IMR-90 (cell line): ENCODE results near the gene DRAP1. TPM values are rescaled to one million over a fixed set of nuclear protein-coding genes. Genes with fewer than 3 reads are reported as not detected.
A peak's percentile ranks its signal among the peaks of the same experiment; 100 is the strongest.

Experiments
- ATAC-seq: fragments of 200-7000 bp; cut with Tn5 transposase; 2 replicates; pipeline ENCODE4 v1.9.1; 2020; ENCODE audit warnings: low read depth, mild to moderate bottlenecking, moderate library complexity
- BruUV-seq: library from RNA; stranded (reverse); fragments of 400-500 nt; replicated peaks from 2 replicates; lab custom pipeline; 2021; lab: Mats Ljungman, UMichigan
- CTCF ChIA-PET: fragments of 300-600 bp; formaldehyde crosslinking; extraction: SDS; loops from one replicate; lab custom pipeline; 2021; ENCODE audit warnings: antibody characterized with exemption; lab: Yijun Ruan, JAX
- POLR2A ChIA-PET: fragments of 300-600 bp; sonication (Branson Sonifier 250); formaldehyde crosslinking; loops from one replicate; lab custom pipeline; 2022; ENCODE audit warnings: antibody characterized with exemption; ENCODE audit not compliant: unreplicated experiment; lab: Charles Lee
- DNase-seq: peaks from one replicate; pipeline ENCODE4 v3.0.0; 2013
- H2AFZ ChIP-seq: replicated peaks from 2 replicates; pipeline ENCODE3; 2013; ENCODE audit warnings: low read length, mild to moderate bottlenecking; ENCODE audit not compliant: poor library complexity
- H2AK5ac ChIP-seq: 2 replicates; pipeline ENCODE4 v1.6.1; 2013; ENCODE audit warnings: low read depth, low read length, inconsistent platforms
- H2AK9ac ChIP-seq: replicated peaks from 2 replicates; pipeline ENCODE3; 2013; ENCODE audit warnings: mild to moderate bottlenecking, low read depth, low read length, moderate library complexity; ENCODE audit not compliant: poor library complexity
- H2BK120ac ChIP-seq: 2 replicates; pipeline ENCODE4 v1.6.1; 2013; ENCODE audit warnings: low read depth, low read length, inconsistent platforms
- H2BK15ac ChIP-seq: 3 replicates; pipeline ENCODE4 v1.6.1; 2013; ENCODE audit warnings: low read depth, low read length, inconsistent platforms
- H2BK20ac ChIP-seq: 2 replicates; pipeline ENCODE4 v1.6.1; 2013; ENCODE audit warnings: low read depth, mild to moderate bottlenecking, inconsistent platforms, low read length, moderate library complexity
- H2BK5ac ChIP-seq: 2 replicates; pipeline ENCODE4 v1.6.1; 2013; ENCODE audit warnings: mild to moderate bottlenecking, low read depth, low read length, inconsistent platforms; ENCODE audit not compliant: poor library complexity, severe bottlenecking
- H3K14ac ChIP-seq: replicated peaks from 2 replicates; pipeline ENCODE4 v1.6.1; 2013; ENCODE audit warnings: low read depth, low read length, inconsistent platforms
- H3K18ac ChIP-seq: 2 replicates; pipeline ENCODE4 v1.6.1; 2013; ENCODE audit warnings: low read depth, low read length, control low read depth
- H3K23ac ChIP-seq: 2 replicates; pipeline ENCODE4 v1.6.1; 2013; ENCODE audit warnings: low read depth, low read length, inconsistent platforms
- H3K27ac ChIP-seq: 2 replicates; pipeline ENCODE4 v1.5.1; 2013; ENCODE audit warnings: mild to moderate bottlenecking, control low read depth, low read length; ENCODE audit not compliant: insufficient read depth
- H3K27me3 ChIP-seq: 2 replicates; pipeline ENCODE4 v1.6.1; 2013; ENCODE audit warnings: low read length; ENCODE audit not compliant: control insufficient read depth, insufficient read depth
- H3K36me3 ChIP-seq: 2 replicates; pipeline ENCODE4 v1.6.1; 2013; ENCODE audit warnings: low read length, mixed read lengths; ENCODE audit not compliant: control insufficient read depth, insufficient read depth
- H3K4ac ChIP-seq: 2 replicates; pipeline ENCODE4 v1.6.1; 2013; ENCODE audit warnings: low read depth, low read length, inconsistent platforms
- H3K4me1 ChIP-seq: 2 replicates; pipeline ENCODE4 v1.6.1; 2013; ENCODE audit warnings: low read length, mixed read lengths; ENCODE audit not compliant: control insufficient read depth, insufficient read depth
- H3K4me2 ChIP-seq: 2 replicates; pipeline ENCODE4 v1.6.1; 2013; ENCODE audit warnings: low read depth, mild to moderate bottlenecking, control low read depth, low read length, moderate library complexity
- H3K4me3 ChIP-seq: 2 replicates; pipeline ENCODE4 v1.5.1; 2013; ENCODE audit warnings: low read depth, mild to moderate bottlenecking, control low read depth, low read length, moderate library complexity; ENCODE audit not compliant: insufficient read depth
- H3K56ac ChIP-seq: 2 replicates; pipeline ENCODE4 v1.6.1; 2013; ENCODE audit warnings: low read length, inconsistent platforms; ENCODE audit not compliant: insufficient read depth; ENCODE audit errors: extremely low read depth
- H3K79me1 ChIP-seq, 2 experiments: 2 replicates each; pipeline ENCODE4 v1.6.1; 2013; ENCODE audit warnings: low read length in 2 of 2, inconsistent platforms in 1 of 2, low read depth in 1 of 2
- H3K9ac ChIP-seq: 2 replicates; pipeline ENCODE4 v1.6.1; 2013; ENCODE audit warnings: low read depth, low read length, control low read depth
- H3K9me1 ChIP-seq: 2 replicates; pipeline ENCODE4 v1.6.1; 2013; ENCODE audit warnings: low read length, inconsistent platforms; ENCODE audit not compliant: insufficient read depth
- H3K9me3 ChIP-seq: 2 replicates; pipeline ENCODE4 v1.6.1; 2013; ENCODE audit warnings: low read length; ENCODE audit not compliant: control insufficient read depth, insufficient read depth
- H4K20me1 ChIP-seq: 2 replicates; pipeline ENCODE4 v1.6.1; 2013; ENCODE audit warnings: low read length, inconsistent platforms; ENCODE audit not compliant: insufficient read depth
- H4K5ac ChIP-seq: 2 replicates; pipeline ENCODE4 v1.6.1; 2013; ENCODE audit warnings: mild to moderate bottlenecking, low read depth, low read length, control low read depth
- H4K8ac ChIP-seq, 2 experiments: 2 replicates each; pipeline ENCODE4 v1.6.1; 2013; ENCODE audit warnings: low read depth in 2 of 2, low read length in 2 of 2, control low read depth in 1 of 2, inconsistent platforms in 1 of 2
- H4K91ac ChIP-seq: 2 replicates; pipeline ENCODE4 v1.6.1; 2013; ENCODE audit warnings: low read depth, low read length, inconsistent platforms; ENCODE audit not compliant: insufficient read depth
- BHLHE40 ChIP-seq: fragments of 150-350 bp; IDR thresholded peaks from 2 replicates; pipeline ENCODE4 v1.6.1; 2016; ENCODE audit warnings: mild to moderate bottlenecking, low read depth, low read length
- FOS ChIP-seq: fragments of 150-350 bp; IDR thresholded peaks from 2 replicates; pipeline ENCODE4 v1.6.1; 2016; ENCODE audit warnings: low read depth, low read length
- MAFK ChIP-seq: IDR thresholded peaks from 2 replicates; pipeline ENCODE4 v1.6.1; 2012; ENCODE audit warnings: low read depth, low read length, improper control_type of control experiment
- MXI1 ChIP-seq: IDR thresholded peaks from 2 replicates; pipeline ENCODE4 v1.6.1; 2012; ENCODE audit warnings: low read depth, mild to moderate bottlenecking, low read length, moderate library complexity, borderline replicate concordance
- NFE2L2 ChIP-seq: fragments of 150-350 bp; IDR thresholded peaks from 2 replicates; pipeline ENCODE4 v1.6.1; 2016; ENCODE audit warnings: low read depth, mild to moderate bottlenecking, low read length
- POLR2A ChIP-seq: IDR thresholded peaks from 2 replicates; pipeline ENCODE4 v1.6.1; 2012; ENCODE audit warnings: mild to moderate bottlenecking, low read depth, low read length
- RCOR1 ChIP-seq: IDR thresholded peaks from 2 replicates; pipeline ENCODE4 v1.6.1; 2012; ENCODE audit warnings: mild to moderate bottlenecking, low read length, improper control_type of control experiment; ENCODE audit not compliant: insufficient replicate concordance
- USF2 ChIP-seq: fragments of 150-350 bp; IDR thresholded peaks from 2 replicates; pipeline ENCODE4 v1.6.1; 2017; ENCODE audit warnings: mild to moderate bottlenecking, antibody characterized with exemption, low read length, low read depth
- WGBS, 2 experiments: methylation state at CpG; one replicate each; pipeline versions ENCODE4 v1.1.5 to v1.1.7; 2013; ENCODE audit warnings: missing lambda C conversion rate in 2 of 2; ENCODE audit not compliant: insufficient read length in 1 of 2; ENCODE audit errors: extremely low coverage in 2 of 2; 5-methylcytosine and 5-hydroxymethylcytosine counted together
- dilution Hi-C: fragments of 300-500 bp; cut with HindIII; formaldehyde crosslinking; loops from one replicate; pipeline ENCODE4 v1.14.3; 2018; ENCODE audit warnings: low sequenced_read_pairs; ENCODE audit not compliant: unreplicated experiment
- in situ Hi-C: fragments of 300-500 bp; cut with MboI; formaldehyde crosslinking; loops from 3 replicates; pipeline ENCODE4 v1.14.3; 2019; ENCODE audit warnings: low sequenced_read_pairs, inconsistent platforms, mixed read lengths
- intact Hi-C: fragments of 100-400 bp; cut with micrococcal nuclease; formaldehyde crosslinking; loops from 2 replicates; pipeline ENCODE4 v1.10.0; 2022
- polyA plus RNA-seq, 3 experiments: library from polyadenylated mRNA; depleted of rRNA; stranded (reverse); fragments of >200 nt; gene quantifications; 2 replicates each; pipeline ENCODE4 v1.2.3, GENCODE V29; 2012; ENCODE audit warnings: low replicate concordance in 1 of 3
- total RNA-seq: library from RNA; depleted of rRNA; stranded (reverse); fragments of >200 nt; gene quantifications from 2 replicates; pipeline ENCODE4 v1.2.3, GENCODE V29; 2012

DRAP1 gene
- total and polyA plus RNA-seq, 2 of the 4 experiments (the other 2 are of a cell fraction) = 237 to 344 TPM

GRCh38 chr11:65915821-65916251 lies 3.4 kb upstream of the DRAP1 start:
- Histone ChIP-seq H2BK15ac (peak overlapping the region; percentile 56; the same call in 2 of the 3 replicates), H3K4me3 (peak overlapping the region; percentile 10; the same call in 1 of the 2 replicates), H4K8ac (peak overlapping the region; percentile 97 to 99), H2AK5ac (peak overlapping the region; percentile 99), H3K36me3 (peaks cover 17% of the 10 kb centered on the region), H2BK5ac (peak overlapping the region; percentile 96), H2BK120ac (peak overlapping the region; percentile 100), H3K4ac (peak overlapping the region; percentile 100), H3K23ac (peak overlapping the region; percentile 97), H4K91ac (peak overlapping the region; percentile 100), H3K18ac (peak overlapping the region; percentile 88), H4K5ac (peak overlapping the region; percentile 64), H3K9ac (peak overlapping the region; percentile 68), H3K4me1 (peaks cover 61% of the 10 kb centered on the region), H4K20me1 (peaks cover 11% of the 10 kb centered on the region), H3K79me1 (peaks cover 16 to 70% of the 10 kb centered on the region in 2 experiments; a peak in 3 of 4 replicates), H3K9me1 (peaks cover 39% of the 10 kb centered on the region), H3K27me3 (no peaks in the 10 kb centered on the region), H3K14ac (peak overlapping the region; percentile 95), H3K9me3 (no peaks in the 10 kb centered on the region), H2AFZ (peak overlapping the region; percentile 71), H2BK20ac (peak overlapping the region; percentile 92), H3K27ac (peak overlapping the region; percentile 82), H3K4me2 (peak overlapping the region; percentile 96), H3K56ac (peak overlapping the region; percentile 90), H2AK9ac (peak overlapping the region; percentile 99)
- ChIA-PET POLR2A (interaction anchor here (0.6 to 2.4 kb wide), 4 partner anchors 14 to 42 kb away, joined by 3 to 20 read pairs (median 10); partner anchors contain the start of genes CCDC85B, FIBP and FOSL1), CTCF (interaction anchor here (1.0 kb wide), 2 partner anchors 26 to 28 kb away, joined by 4 to 9 read pairs; partner anchors contain the start of genes CCDC85B and FIBP)
- peak; percentile 99 for DNase-seq
- intact Hi-C loops (loop anchor here (1.0 to 5.0 kb wide), 3 partner anchors 15 to 58 kb away; partner anchors contain the start of genes CFL1, FOSL1 and SART1), dilution Hi-C loops (no loop called here), in situ Hi-C loops (no loop called here)
- no peak for ATAC-seq
- BruUV-seq = no TSS peak
- peak; percentile 100 for TF ChIP-seq FOS
- TF ChIP-seq RCOR1 = peak; percentile 67
- peak; percentile 99 for TF ChIP-seq BHLHE40
- peak; percentile 75 for TF ChIP-seq POLR2A
- peak; percentile 64; the same call in 1 of the 2 replicates for TF ChIP-seq MAFK
- TF ChIP-seq MXI1 = no peak
- TF ChIP-seq NFE2L2 = peak; percentile 90
- TF ChIP-seq USF2 = no peak
- 0% methylated on average over 5 of the region's 13 CpGs; no CpG with 5 or more reads in 1 of the 2 experiments for WGBS, 2 experiments
